Measurements from ENCODE around the gene VWDE. TPM values are rescaled to one million over a fixed set of nuclear protein-coding genes. Genes with fewer than 3 reads are reported as not detected.

Gene VWDE
- total RNA-seq, 1 donor from 2014 or later = 9.8 TPM

GRCh38 chr7:12322284-12322902, 81.3 kb downstream of the VWDE start:
- Histone ChIP-seq H3K9me3 (ENCODE audit: low read depth) (no peaks in the 10 kb centered on the region), H3K9ac (no peak overlapping the region), H3K36me3 (no peaks in the 10 kb centered on the region), H3K27ac (no peak overlapping the region), H3K4me1 (no peaks in the 10 kb centered on the region), H2AFZ (replicated peaks) (no peak overlapping the region), H3F3A (ENCODE audit: low read depth) (no peaks in the 10 kb centered on the region), H3K27me3 (no peaks in the 10 kb centered on the region), H4K20me1 (ENCODE audit: low read depth) (no peaks in the 10 kb centered on the region), H3K4me2 (no peak overlapping the region), H3K4me3 (no peak overlapping the region), H3K79me2 (ENCODE audit: low read depth) (no peaks in the 10 kb centered on the region)
- TF ChIP-seq EZH2phosphoT487 (IDR thresholded peaks at IDR 0.05) (no peak), CTCF (IDR thresholded peaks at IDR 0.05) (peak; percentile 80), EZH2 (IDR thresholded peaks at IDR 0.05) (no peak)
- DNase-seq (ENCODE audit: low spot score) = no peak
- Mint-ChIP-seq H3K27me3 (ENCODE audit: insufficient read depth, low read depth) (peaks cover 2% of the 10 kb centered on the region), H3K27ac (no peak overlapping the region), H3K4me1 (no peaks in the 10 kb centered on the region), H3K4me3 (no peak overlapping the region), H3K9me3 (no peaks in the 10 kb centered on the region), H3K36me3 (no peaks in the 10 kb centered on the region)

GRCh38 chr7:12320987-12321647, 82.5 kb downstream of the VWDE start:
- TF ChIP-seq EZH2 (IDR thresholded peaks at IDR 0.05) (no peak), CTCF (IDR thresholded peaks at IDR 0.05) (no peak), EZH2phosphoT487 (IDR thresholded peaks at IDR 0.05) (no peak)
- H3K9ac ChIP-seq = no peak overlapping the region
- no peak overlapping the region for H3K27ac ChIP-seq
- Mint-ChIP-seq H3K4me1 (no peaks in the 10 kb centered on the region), H3K36me3 (no peaks in the 10 kb centered on the region), H3K27me3 (ENCODE audit: insufficient read depth, low read depth) (peaks cover 2% of the 10 kb centered on the region), H3K9me3 (no peaks in the 10 kb centered on the region), H3K4me3 (no peak overlapping the region), H3K27ac (peak overlapping the region; percentile 26)
- no peak overlapping the region for H2AFZ ChIP-seq (replicated peaks)
- H3K36me3 ChIP-seq = no peaks in the 10 kb centered on the region
- H3K4me3 ChIP-seq = no peak overlapping the region
- no peaks in the 10 kb centered on the region for H3K4me1 ChIP-seq
- H3K27me3 ChIP-seq = no peaks in the 10 kb centered on the region
- H3F3A ChIP-seq (ENCODE audit: low read depth) = no peaks in the 10 kb centered on the region
- DNase-seq (ENCODE audit: low spot score) = no peak
- H3K79me2 ChIP-seq (ENCODE audit: low read depth) = no peaks in the 10 kb centered on the region
- H3K4me2 ChIP-seq = no peak overlapping the region
- no peaks in the 10 kb centered on the region for H4K20me1 ChIP-seq (ENCODE audit: low read depth)
- no peaks in the 10 kb centered on the region for H3K9me3 ChIP-seq (ENCODE audit: low read depth)

GRCh38 chr7:12320241-12320986, 83.3 kb downstream of the VWDE start:
- no peaks in the 10 kb centered on the region for H3F3A ChIP-seq (ENCODE audit: low read depth)
- Mint-ChIP-seq H3K9me3 (no peaks in the 10 kb centered on the region), H3K36me3 (no peaks in the 10 kb centered on the region), H3K4me3 (no peak overlapping the region), H3K27ac (no peak overlapping the region), H3K4me1 (no peaks in the 10 kb centered on the region), H3K27me3 (ENCODE audit: insufficient read depth, low read depth) (peaks cover 2% of the 10 kb centered on the region)
- no peak overlapping the region for H2AFZ ChIP-seq (replicated peaks)
- H3K79me2 ChIP-seq (ENCODE audit: low read depth) = no peaks in the 10 kb centered on the region
- no peak overlapping the region for H3K4me3 ChIP-seq
- H3K4me1 ChIP-seq = no peaks in the 10 kb centered on the region
- no peaks in the 10 kb centered on the region for H3K36me3 ChIP-seq
- H3K4me2 ChIP-seq = no peak overlapping the region
- no peaks in the 10 kb centered on the region for H3K27me3 ChIP-seq
- no peak overlapping the region for H3K27ac ChIP-seq
- DNase-seq (ENCODE audit: low spot score) = no peak
- no peaks in the 10 kb centered on the region for H4K20me1 ChIP-seq (ENCODE audit: low read depth)
- H3K9ac ChIP-seq = no peak overlapping the region
- TF ChIP-seq EZH2phosphoT487 (IDR thresholded peaks at IDR 0.05) (no peak), CTCF (IDR thresholded peaks at IDR 0.05) (no peak), EZH2 (IDR thresholded peaks at IDR 0.05) (no peak)
- no peaks in the 10 kb centered on the region for H3K9me3 ChIP-seq (ENCODE audit: low read depth)

Measured in neural progenitor cell (in vitro differentiated cells).